ENCODE results near the gene KIAA1328.

GRCh38 chr18:37144921-37145320, 316.0 kb downstream of the KIAA1328 start:
- TF ChIP-seq CTCF (IDR thresholded peaks at IDR 0.05; ENCODE audit: extremely low read depth in 1 of 2, insufficient read depth in 1 of 2, low read depth in 1 of 2, low read length in 2 of 2) (no peak), EZH2 (IDR thresholded peaks at IDR 0.05; ENCODE audit: borderline replicate concordance, low read depth, low read length, severe bottlenecking) (no peak), POLR2AphosphoS5 (IDR thresholded peaks at IDR 0.05; ENCODE audit: insufficient read depth, low read depth, low read length) (no peak)
